GM21367 (cell line): ENCODE results near the gene MYL6.
"Not testable (repeated sequence)": the region's sequence is repeated elsewhere in the genome, so short reads cannot be mapped to it uniquely, and the experiment has no call there.

Experiments used
- ATAC-seq: cut with Tn5 transposase; IDR thresholded peaks from one replicate; pipeline ENCODE4 v1.9.1; 2021; ENCODE audit not compliant: unreplicated experiment

Gene MYL6

GRCh38 chr12:56158029-56158925, at the start of gene MYL6:
Gene MYL6, plus strand, starts transcription at chr12:56158359. Its CDS starts 43 bp downstream, at chr12:56158402.
- peak; percentile 80 for ATAC-seq

GRCh38 chr12:56110571-56110970, 47.6 kb upstream of the MYL6 start:
- no peak for ATAC-seq

DNA sequence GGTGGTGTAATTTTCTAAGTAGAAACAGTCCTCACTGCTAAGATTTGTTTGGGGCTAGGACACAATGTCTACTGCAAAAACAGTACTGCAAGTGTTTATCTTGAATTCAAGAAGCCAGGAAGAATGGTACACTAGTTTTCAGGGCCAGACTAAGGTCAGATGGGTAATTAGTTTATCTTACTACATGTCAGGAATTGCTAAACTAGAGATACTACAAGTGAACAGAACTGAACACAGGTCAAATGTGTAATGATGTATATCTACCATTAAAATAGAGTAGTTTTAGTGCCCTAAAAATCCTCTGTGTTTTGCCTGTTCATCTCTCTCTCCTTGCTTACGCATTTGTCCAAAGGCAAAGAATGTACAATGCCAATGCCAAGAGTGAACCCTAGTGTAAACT, 44.1 kb upstream of the MYL6 start:
- no peak for ATAC-seq

- no peak for ATAC-seq
These were observed 42.8 kb upstream of the MYL6 start for GRCh38 chr12:56115329-56115728.

- peak; percentile 33 for ATAC-seq
These were observed 41.7 kb upstream of the MYL6 start, which contains the start of gene RPL41 for GRCh38 chr12:56116267-56117081. Gene RPL41, plus strand, starts transcription at chr12:56116633.

- ATAC-seq, result not testable (repeated sequence)
These were observed 41.0 kb upstream of the MYL6 start for GRCh38 chr12:56117082-56117706.

DNA sequence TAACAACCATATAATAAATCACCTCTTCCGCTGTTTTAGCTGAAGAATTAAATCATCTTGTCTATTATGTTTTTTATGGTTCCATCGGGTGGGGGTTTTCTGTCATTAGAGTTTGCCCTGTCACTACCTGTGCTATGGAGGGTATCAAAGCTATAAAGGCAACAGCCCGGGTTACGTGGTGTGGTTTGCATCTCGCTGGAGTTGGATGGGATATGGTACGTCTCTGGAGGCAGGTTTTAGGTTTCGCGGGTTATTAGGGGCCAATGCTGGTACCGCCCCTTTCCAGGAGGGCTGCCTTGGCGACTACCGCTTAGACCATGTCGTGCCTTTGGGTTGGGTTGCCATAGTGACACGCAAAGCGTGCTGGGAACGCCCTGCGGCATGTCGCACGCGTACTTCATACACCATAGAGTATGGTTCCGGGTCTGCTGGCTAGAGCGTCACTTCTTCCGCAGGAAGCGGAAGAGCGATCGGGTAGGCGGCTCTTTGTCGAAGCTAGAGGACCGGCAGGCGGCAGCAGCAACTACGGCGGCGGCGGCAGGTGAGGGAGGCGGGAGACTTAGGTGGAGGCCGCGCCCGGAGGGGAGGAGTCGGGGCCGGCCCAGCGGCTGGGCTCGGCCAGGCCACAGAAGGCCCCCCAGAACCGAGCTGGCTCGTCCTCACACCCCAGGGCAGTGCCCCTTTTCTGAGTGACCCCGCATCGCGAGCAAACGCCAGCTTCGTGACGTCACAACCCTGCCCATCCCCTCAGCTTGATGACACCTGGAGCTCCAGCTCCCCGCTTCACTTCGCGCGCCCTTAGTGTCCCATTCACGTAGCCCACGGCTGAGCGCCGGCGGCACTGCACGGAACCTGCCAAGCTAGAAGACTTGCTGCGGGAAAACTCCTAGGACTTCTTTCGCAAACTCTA, 40.1 kb upstream of the MYL6 start, which contains the start of gene ZC3H10:
Gene ZC3H10, plus strand, starts transcription at position 489 of the 910 bp plus-strand sequence. CDS start 2,297 bp downstream, outside the sequence.
- ATAC-seq, result peak; percentile 67

DNA sequence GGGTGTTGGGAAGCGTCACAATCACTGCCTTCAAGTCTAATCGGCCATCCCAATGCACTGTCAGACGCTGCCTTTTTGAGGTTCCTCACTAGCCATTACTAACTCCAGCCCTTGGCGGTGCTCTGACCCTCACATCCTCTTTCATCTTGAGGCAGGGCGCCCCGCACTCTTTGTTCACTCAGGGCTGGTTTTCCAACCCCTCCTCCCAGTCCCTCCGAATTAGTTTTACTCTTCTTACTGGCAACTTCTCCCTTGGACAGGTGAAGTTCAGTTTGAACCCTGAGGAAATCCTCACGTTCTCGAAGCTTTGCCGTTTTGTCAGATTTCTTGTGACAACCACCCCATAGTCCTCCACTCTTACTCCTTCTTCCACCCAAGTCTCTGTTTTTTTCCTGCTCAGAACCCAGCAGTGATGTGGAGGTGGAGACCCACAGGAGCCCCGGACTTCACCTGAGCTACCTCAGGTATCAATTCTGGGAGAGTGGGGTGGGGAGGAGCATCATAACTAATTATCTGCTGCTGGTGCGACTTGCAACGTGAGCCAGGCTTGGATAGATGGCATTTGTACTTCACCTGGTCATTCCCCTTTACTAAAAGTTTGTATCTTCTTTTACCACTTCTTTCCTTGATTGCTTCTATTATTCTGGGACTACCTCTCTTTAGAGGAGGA, 39.3 kb upstream of the MYL6 start:
- no peak for ATAC-seq

DNA sequence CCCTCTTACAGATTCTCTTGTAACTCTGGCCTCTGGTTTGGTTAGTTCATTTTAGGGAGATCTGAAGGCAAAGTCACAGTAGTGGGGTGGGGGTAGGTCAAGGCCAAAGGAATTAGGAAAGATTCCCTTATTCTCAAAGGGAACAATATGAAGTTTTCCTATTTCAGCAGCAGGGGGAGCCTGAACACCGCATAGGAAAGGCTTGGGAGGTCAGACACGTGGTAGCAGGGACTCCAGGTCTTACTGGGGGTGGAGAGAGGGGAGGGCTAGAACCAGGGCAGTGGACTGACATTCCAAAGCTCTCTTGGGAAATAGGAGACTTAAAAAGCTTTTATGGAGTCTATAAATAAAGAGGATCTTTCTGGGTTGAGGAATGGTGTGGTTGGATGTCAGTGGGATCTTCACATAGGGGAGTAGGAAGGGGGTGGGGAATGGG, 38.8 kb upstream of the MYL6 start:
- ATAC-seq, result no peak

DNA sequence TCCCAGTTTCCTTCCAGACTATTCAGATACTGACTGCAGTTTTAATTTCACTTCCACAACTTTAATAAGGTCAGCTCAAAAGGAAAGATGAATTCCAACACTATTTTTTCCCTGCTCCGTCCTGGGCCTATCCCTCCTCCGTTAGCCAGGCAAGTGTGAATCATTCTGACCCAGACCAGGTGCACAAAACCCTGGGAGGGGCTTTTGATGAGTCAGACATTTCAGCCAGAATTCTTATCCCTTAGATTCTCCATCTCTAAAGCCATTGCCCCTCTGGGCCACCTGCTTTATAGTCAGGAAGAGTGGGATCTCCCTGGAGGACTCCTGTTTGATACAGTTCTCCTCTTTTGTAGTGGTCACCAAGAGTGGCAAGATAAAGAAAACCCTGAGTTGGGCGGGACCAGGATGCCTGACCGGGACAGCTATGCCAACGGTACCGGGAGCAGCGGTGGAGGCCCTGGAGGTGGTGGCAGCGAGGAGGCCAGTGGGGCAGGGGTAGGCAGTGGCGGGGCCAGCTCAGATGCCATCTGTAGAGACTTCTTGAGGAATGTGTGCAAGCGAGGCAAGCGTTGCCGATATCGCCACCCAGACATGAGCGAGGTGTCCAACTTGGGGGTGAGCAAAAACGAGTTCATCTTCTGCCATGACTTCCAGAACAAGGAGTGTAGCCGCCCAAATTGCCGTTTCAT, 37.9 kb upstream of the MYL6 start:
- no peak for ATAC-seq

DNA sequence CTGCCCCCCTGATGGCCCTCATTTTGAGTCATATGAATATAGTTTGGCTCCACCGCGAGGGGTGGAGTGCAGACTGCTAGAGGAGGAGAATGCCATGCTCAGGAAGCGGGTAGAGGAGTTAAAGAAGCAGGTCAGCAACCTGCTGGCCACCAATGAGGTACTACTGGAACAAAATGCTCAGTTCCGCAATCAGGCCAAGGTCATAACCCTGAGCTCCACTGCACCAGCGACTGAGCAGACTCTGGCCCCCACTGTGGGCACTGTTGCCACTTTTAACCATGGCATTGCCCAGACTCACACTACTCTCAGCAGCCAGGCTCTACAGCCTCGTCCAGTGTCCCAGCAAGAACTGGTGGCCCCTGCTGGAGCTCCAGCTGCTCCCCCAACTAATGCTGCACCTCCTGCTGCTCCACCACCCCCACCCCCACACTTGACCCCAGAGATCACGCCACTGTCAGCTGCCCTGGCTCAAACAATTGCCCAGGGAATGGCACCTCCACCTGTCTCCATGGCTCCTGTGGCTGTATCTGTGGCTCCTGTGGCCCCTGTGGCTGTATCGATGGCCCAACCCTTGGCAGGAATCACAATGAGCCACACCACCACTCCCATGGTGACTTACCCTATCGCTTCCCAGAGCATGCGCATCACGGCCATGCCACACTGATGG, 36.8 kb upstream of the MYL6 start:
- no peak for ATAC-seq

GRCh38 chr12:56122637-56123036, 35.5 kb upstream of the MYL6 start:
- ATAC-seq, result no peak

- ATAC-seq, result no peak
These were observed 34.0 kb upstream of the MYL6 start for GRCh38 chr12:56124133-56124532.

- ATAC-seq, result no peak
These were observed 31.4 kb upstream of the MYL6 start for GRCh38 chr12:56126732-56127239.

DNA sequence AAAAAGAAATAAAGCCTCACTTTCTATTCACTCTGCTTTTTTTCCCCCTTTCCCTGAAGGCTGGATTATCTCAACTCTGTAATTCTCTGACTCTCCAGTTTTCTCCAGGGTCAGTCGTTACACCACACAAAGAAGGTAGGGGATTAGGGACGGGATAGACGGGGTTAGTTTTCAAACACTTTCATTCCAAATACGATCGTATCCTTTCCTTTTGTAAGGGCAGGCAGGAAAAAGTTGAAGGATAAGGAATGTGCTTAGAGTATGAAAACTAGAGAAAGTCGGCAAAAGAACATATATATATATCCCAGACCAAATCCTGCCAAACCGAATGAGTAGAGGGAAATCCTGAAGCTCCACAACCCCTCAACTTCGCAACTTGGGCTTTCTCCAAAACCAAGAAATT, 30.7 kb upstream of the MYL6 start:
- ATAC-seq, result no peak

- peak; percentile 84 for ATAC-seq
These were observed 30.1 kb upstream of the MYL6 start, which contains the start of gene ESYT1 for GRCh38 chr12:56127888-56128669. Gene ESYT1, plus strand, starts transcription at chr12:56128267. Its CDS starts 53 bp downstream, at chr12:56128320.

GRCh38 chr12:56128670-56129205, 29.4 kb upstream of the MYL6 start:
- peak; percentile 1 for ATAC-seq
